T-helper 2 cell (primary cell): ENCODE measurements around the gene SEMA4D.

Source experiments
- DNase-seq, 5 experiments: peaks; one replicate each; pipeline versions ENCODE4 v3.0.0 to v3.0.0-alpha.2; 2012 to 2022

The SEMA4D gene

DNA sequence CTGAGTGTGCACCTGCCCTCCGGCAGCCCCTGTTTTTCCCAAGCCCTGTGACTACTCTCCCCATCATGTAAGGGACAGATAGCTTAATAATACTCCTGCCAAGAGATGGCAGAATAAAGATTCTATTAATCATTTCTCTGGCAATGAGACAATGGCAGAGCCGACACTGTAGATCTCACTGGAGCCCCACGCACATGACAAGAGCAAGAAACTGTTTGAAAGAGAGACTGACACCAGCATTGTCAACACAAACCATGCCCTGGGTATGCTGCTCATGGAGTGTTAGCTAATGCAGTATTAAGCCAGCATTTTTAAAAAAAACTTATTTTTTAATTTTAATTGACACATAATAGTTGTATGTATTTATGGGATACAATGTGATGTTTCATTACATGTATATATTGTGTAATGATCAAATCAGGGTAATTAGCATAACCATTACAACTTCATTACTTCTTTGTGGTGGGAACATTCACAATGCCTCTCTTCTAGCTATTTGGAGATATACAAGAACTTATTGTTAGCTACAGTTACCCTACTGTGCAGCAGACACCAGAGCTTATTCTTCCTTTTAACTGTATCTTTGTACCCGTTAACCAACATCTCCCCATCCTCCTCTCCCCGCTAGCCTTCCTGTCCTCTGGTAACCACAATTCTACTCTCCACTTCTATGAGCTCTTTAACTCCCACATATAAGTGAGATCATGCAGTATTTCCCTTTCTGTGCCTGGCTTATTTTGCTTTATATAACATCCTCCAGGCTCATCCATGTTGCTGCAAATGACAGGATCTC lies 31.5 kb upstream of the SEMA4D start:
- DNase-seq = peak in 2 of 5 experiments; percentile 30 to 75

DNA sequence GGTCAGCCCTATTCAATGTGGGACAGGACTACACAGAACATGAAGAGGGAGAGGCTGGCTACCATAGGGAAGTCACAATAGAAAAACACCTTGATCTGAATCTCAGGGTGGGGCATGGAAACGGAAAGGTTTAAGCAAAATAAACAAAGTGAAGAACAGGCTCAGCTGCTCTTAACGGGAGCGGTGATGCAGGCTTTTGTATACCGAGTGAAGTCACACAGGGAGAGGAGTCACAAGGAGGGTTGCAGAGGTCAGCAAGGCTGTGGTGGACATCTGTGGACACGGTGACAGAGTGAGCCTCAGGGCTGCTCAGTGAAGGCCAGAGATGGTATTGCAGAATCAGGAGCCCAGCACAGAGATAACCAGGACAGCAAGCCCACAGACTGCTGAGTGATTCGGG lies 30.6 kb upstream of the SEMA4D start:
- no peak for DNase-seq

DNA sequence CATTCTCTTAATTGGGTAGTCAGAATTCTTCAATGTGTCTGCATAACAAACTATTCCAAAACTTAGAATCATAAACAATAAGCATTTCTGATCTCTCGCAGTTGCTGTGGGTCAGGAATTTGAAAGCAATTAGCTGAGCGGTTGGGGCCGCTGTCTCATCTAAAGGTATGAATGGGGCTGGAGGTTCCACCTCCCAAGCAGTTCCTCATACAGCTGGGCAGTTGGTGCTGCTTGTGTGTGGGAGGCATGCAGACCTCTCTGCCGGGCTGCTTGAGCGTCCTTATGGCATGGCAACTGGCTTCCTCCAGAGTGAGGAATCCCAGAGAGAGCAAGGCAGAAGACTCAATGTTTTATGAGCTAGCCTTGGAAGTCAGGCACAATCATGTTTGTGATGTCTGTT lies 30.2 kb upstream of the SEMA4D start:
- no peak for DNase-seq

DNA sequence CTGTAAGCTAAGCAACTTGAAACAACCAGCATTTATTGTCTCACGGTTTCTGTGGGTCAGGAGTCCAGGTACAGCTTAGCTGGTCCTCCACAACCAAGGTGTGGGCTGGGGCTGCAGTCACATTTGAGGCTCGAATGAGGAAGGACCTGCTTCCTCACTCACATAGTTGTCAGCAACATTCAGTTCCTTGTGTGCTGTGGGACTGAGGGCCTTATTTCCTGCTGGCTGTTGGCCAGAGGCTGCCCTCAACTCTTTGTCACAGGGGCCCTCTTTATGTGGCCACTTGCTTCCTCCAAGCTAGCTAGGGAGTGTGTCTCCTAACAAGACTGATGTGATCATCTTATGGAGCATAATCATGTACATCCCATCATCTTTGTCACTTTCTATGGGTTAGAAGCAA lies 29.2 kb upstream of the SEMA4D start:
- no peak for DNase-seq

DNA sequence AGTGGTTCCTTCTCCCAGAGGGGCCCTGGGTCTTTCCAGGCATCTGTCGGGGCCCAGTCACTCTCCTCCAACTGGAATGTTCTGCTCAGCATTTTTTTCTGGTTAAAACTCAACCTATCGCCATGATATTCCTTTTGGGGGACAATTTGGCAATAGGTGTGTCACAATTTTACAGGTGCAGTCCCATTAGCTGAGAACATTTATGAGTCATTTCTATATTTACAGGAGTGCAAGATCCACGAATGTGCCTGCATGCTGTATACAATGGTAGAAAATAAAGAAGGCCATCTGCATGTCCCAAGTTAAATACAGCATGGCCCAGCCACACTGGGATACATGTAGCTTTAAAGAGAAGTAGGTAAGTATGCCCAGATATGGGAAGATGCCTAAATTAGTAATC lies 28.8 kb upstream of the SEMA4D start:
- DNase-seq = no peak

DNA sequence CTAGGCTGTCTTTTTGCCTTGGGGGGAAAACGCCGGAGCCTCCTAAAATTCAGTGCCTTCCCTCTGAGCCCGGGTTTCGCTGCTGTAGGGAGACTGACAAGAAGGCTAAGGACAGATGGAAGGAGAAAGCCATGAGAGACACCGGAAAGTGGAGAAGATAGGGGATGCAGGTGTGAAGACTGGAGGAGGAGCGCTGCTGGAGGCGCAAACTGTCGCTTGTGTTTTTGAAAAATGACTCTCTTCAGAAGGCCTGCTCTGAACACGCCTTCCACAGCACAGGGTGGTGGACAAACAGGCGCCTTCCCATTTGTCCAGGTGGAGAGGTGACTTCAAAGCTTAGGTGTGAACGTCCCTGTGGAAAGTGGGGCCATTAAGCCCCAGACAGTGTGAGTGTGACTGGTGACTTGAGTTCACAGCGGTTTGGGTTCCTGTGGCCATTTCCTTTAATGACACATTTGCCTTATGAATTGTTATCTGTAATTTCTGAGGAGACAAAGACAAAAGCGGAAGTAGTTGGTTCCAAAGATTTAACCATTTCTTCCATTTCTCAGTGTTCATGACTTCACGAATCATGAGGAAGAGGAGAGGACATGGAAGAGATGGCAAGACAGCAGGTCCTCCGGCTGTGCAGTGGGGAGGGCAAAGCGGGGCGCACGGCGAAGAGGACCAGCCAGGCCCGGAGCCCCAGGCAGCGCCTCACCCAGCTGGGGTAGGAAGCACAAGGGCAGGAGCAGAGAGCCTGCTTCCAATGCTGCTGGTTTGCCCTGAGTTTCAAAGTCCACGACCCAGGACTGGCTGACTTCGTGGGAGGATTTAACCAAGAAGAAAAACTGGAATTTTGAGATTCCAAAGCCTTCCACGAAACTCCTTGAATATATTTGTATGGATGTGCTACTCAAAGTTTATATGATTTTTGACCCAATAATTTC lies 27.8 kb upstream of the SEMA4D start:
- no peak for DNase-seq

DNA sequence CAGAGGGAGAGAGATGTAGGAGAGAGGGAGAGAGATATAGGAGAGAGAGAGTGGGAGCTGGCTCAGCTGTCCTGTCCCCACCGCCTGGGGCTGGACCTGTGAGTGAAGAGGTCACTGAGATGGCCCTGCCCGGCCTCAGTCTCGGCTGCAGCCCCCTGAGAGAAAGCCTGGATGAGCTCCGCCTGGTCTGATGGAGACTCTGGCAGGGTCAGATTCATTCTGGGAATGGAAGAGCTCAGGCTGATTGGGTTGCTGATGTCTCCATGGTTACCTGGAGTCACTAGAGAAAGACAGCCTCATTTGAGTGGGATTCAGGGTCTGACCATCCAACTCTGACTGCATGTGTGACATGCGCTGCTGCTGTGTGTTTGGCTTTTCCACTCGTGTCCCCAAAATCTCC lies 27.1 kb upstream of the SEMA4D start:
- no peak for DNase-seq

DNA sequence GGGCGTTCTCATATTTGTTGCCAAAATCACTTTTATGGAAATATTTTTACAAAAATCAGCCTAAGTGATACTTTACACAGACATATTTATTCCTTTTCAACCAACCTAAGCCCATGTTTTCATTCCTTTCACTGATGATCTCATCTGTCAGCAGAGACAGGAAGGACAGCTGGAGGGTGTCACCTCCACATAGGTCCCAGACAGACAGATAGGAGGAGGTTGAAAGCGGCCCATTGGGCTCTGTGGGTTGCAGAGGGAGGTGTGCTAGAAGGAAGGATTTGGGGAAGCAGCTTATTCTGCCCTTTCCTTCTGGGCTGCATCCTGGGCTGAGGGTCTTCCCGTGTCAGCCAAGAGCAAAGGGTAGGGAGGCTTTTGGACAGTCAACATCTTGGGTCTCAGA lies 26.0 kb upstream of the SEMA4D start:
- DNase-seq = peak in 4 of 5 experiments; percentile 13 to 87 (median 49)

DNA sequence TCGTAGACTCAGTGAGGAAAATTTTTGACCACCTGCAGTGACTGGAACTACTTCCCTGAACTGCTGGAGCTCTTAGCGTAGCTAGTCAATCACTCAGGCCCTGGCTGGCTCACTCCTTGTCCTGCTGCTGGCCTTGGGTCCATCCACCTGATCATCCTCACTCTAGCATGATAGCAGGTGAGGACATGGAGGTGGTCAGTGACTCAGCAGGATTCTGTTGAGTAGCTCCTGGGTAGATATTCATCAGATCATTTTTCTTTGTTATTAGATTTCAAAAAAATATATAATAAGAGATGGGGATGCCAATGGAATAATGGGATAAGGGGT lies 25.0 kb upstream of the SEMA4D start:
- no peak for DNase-seq

DNA sequence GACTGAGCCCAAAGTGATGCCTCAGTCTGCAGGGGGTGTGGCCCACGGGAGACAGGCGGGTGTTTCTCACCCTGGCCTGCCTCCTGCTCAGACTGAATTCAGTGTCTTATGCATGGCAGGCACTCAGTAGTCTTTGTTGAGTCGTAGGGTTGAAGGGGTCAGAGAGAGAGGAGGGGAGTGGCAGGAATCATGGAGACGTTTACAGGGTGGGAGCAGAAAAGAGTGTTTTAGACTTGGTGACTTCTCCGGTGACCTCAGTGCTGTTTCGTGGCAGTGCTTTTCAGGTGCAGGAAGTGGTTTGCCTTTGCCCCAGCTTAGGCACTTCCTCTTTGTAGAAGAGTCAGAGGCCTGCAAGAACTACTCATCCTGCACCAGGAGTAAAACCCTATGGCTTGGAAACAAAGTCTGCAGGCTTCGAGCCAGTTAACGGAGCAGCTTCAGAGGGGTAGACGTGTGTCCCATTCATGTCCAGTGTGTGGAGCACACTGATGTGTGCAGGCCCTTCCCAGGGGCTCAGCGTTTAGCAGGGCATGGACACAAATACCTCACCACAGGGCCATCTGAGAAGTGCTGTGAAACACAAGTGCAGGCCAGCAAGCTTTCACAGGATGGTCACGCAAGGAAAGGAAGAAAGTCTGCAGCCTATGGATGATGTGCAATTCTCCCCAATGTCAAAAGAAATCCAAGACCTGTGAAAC lies 24.5 kb upstream of the SEMA4D start:
- peak in 4 of 5 experiments; percentile 48 to 98 (median 77) for DNase-seq

DNA sequence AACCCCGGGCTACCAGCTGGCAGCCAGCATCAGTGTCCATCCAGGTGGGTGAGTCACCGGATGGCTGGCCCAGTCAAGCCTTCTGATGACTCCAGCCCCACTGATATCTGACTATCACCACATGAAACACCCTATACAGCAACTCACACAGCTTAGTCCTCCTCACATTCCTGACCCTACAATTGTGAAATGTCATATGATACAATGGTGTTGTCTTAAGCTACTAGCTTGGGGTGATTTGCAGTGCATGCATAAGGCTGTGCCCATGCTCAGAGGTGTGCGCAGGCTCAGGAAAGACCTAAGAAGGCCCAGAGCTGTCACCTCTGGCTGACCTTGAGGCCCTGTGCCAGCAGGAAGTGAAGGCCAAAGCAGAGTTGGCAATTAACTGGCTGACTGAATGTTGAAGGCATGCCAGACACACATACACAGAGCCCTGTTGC lies 21.5 kb upstream of the SEMA4D start:
- peak in 1 of 5 experiments; percentile 56 for DNase-seq

DNA sequence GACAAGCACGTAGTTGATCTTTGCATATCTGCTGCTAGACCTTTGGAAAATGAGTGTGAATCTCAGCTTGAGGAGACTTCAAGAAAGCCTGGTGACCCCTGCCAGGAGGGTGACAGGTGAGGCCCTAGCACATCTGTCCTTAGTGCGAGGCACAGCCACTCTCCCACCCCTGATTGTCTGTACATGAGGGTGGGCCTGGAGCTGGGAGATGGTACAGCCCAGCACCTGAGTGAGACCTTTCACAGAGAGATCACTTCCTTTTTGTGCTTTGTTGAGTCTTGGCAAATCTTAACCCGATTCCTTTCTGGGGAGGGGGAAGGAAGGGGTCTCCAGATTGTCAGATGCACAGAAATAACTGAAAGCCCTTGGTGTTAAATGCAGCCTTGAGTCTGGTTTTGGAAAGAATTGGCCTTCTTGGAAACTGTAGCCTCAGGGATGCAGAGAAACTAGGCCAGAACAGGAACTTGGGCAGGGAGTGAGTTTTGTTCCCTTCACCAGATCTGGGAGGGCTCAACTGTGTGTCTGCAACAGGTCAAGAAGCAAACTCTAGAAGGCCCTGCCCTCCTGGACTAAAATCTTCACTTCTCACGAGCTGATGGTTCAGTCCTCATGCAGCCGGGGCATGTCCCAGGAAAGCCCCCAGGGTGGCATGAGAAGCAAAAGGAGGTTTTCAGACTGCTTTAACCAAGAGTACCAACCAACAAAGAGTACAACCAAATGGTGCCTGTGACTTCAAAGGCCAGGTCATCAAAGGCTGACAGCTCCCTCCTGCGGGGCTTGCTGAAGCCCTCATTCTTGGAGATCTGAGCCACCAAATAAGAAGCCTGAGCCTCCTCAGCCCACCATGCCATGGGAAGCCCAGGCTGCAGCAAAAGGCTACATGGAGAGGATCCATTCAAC lies 20.8 kb upstream of the SEMA4D start:
- DNase-seq = no peak

DNA sequence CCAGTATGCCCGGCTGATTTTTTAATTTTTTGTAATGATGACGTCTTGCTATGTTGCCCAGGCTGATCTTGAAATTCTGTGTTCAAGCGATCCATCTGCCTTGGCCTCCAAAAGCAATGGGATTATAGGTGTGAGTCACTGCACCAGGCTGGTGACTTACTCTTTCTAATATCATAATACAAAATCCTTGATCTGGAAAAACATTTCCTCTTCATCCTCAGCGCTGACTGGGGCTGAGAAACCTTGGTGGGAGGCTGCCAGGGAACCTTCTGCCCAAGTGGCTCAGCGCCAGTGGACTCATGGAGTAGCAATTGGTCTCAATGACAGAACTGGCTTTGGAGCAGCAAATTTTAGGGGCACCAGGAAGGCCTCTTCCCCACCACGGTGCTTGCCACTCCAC lies 17.5 kb upstream of the SEMA4D start:
- DNase-seq = no peak

DNA sequence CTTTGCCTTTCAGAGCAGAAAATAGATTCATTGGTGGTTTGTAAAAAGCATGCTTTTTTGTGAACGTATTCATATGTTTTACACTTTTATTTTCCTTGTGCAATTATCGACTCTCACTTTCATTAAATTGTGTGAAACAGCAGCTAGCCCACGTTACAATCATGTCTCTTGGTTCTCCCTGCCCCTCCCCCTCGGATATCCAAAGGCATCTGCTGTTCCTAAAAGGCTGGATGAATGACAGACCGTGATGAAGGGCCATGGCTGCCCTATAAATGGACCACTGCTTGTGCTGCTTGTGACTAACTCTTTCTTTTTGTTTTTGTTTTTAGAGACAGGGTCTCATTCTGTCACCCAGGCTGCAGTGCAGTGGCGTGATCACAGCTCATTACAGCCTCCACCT lies 17.0 kb upstream of the SEMA4D start:
- DNase-seq = no peak

DNA sequence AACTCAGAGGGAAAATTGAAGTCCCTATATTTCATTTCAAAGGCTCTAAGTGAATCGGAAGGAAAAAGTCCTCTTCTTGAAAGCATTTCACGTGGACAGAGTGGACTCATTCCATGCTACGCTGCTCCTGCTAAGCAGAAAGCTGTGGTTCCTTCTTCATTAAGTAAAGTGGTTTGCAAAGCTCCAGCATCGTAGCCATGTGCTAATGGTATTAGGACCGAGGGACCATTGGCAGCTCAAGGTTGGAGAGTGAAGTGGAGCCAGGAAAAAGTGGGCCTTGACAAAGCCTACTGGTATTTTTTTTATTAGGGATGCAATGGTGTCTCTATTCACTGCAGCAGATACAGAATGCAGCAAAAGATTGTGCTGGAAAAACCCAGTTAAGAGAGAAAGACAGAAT lies 16.4 kb upstream of the SEMA4D start:
- DNase-seq = no peak

DNA sequence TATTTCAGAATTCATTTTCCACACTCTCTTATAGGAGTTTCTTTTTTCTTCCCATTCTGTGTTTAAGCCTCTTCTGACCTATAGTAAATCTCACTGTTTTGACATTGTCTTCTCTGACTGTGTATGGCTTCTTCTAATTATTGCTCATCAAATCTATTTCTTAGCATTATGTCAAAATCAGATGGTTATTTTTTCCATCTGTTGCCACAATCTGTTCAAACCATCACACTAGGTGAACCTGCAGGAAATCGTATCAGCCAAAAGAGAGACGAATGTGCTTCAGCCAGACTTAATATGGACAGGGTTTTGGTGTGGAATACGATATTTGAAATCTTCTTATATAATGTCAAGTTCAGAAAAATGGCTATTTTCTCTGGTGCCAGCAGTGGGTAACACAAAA lies 15.9 kb upstream of the SEMA4D start:
- no peak for DNase-seq

DNA sequence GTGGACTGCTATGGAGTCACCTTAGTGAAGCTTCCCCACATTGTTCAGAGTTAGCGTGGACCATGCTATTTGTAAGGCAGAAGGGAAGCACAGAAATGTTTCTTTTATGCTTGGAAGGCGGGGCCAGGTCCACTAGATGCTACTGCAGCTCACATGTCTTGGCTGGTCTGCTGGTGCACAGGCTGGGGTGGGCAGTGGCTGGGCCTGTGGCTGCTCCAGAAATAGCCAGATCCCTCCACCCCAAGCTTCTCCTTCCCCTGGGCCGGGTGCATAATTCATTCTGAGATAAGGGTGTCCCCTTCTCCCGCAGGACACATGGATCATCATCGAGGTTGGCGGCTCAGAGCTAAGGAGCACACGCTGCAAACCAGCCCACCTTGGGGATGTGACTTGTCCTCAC lies 14.5 kb upstream of the SEMA4D start:
- no peak for DNase-seq

DNA sequence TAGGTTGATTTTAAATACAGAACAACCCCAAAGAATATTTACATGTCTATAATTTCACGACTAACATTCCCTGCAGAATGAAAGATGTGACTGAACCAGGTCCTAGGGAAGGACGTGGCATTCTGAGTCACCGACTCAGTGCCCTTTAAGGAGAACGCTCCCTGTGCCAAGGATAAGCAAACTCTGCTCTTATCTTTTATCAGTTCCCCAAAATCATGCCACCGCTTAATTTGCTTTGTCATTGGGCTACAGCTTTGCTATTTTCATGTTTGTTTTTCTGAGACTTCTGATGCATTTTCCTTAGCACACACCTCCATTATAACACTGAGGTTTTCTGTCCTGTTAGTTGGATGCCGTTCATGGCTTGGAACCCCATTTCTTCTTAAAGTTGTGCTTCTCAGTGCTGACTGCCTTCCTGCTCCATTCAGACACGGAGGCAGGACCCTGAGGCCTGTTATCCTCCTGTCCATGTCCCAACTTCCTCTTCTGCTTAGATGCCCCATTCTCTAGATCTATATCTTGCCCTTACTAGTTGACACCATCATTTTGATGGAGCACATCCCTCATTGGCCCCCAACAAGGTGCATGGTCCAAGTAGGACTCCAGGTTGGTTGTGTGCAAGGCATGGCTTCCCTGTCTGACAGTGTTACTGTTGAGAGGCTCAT lies 11.2 kb upstream of the SEMA4D start:
- no peak for DNase-seq

DNA sequence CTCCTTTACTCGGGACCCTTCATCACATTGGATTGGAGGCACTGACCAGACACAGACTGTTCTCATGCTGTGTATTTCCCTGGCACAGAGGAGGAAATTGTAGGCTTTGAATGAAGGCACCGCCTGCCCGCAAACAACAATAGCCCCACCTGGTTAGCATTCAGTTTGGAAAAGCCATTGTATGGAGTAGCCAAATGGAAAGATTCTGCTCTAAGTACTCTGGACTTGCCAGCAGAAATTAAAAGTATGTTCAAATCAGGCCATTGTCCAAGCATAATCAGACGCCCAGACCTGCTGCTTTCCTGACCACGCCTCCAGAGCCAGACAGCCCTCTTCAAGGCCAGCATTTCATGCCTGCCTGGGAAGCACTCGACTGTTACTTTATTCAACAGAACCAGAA lies 8.0 kb upstream of the SEMA4D start:
- DNase-seq = no peak

DNA sequence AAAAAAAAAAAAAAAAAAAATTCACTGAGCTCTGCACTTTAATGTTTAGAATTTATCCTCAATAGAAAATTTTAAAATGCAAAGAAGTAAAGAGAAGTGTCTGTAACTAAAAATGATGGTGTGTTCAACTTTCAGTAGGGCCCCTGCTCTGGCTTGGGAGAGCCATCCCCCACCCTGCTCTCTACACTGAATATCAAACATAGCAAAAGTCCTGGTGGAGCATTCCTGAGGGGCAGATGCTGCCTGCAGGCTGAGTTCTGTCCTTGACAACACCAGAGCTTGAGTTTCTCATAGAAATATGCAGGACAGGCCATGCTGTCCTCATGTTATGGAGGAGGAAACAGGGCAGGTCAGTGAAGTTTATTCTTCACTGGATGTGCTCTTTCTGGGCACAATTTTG lies 7.1 kb upstream of the SEMA4D start:
- DNase-seq = no peak

DNA sequence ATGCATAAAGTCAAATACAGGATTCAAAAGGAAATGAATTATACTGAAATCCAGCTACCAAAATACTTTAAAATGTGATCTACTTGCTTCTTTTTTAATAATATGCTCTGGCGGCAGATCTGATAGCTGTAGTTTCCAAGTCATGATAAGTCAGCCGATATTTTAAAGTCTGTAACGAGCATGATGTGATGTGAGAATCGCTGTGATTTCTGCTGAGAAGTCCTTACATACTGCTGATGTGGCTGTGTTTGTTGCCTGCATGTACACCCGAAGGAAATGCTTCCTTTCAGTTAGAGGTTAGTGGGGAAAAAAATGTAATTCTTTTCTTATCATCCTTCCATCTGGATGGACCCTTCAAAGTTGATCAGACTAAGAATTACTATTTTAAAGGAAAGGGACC lies 4.8 kb upstream of the SEMA4D start:
- peak in 1 of 5 experiments; percentile 71 for DNase-seq
